NCI-H345 (cell line): Measurements from ENCODE around the gene KDM5C.

Experiments used
- DNase-seq: peaks from one replicate; lab custom pipeline; 2025; lab: John Stamatoyannopoulos, UW

The KDM5C gene

GRCh38 chrX:53224860-53225797 is at the start of gene KDM5C:
Gene KDM5C, minus strand, starts transcription at chrX:53225207. Its CDS starts 318 bp downstream, at chrX:53224889.
- DNase-seq, result peak; percentile 90

DNA sequence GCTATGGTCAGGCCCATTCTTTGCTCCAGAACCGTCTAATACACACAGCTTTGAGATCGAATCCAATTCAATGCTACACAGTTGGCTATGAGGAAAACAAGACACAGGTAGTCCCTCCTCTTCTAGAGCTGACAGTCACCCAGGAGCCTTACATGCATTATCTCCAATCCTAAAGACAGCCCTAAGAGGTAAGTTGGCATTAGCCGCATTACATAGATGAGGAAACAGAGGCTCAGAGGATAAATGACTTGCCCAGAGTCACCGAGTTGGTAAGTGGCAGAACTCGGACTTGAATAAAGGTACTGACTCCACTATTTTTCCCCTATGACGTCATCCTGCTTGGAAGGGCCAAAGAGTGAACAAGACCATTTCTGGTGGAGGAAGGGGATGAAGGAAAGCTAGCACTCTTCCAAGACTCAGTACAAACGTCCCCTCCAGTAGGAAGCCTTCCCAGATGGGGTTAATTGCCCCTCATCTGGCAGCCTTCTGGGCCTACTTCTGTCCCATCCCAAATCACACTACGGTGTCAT is 47.9 kb upstream of the KDM5C start:
- no peak for DNase-seq

DNA sequence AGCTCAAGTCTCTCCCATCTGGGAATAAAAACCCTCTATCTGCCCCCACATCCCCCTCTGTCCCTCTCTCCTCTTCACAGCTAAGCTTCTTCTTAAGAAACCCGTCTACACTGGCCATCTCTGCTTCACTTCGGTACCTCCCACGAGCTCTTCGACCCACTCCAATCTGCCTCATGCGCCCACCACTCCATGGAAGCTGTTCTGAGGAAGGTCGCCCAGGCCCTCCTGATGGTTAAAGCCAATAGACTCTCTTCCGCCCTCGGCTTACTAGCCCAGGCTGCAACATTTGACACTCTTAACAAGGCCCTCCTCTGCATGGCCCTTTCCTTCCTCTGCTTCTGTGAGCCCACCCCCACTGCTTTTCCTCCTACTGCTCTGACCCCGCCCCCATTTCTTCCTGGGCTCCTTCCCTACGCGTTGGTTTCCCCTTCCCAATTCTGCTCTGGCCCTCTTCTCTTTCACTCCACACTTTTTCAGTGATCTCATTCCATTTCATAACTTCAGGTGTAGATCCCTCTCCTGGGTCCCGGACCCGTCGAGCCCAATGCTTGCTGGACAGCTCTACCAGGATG is 44.6 kb upstream of the KDM5C start:
- DNase-seq, result no peak

GRCh38 chrX:53268173-53268572 is 43.2 kb upstream of the KDM5C start:
- DNase-seq, result no peak

DNA sequence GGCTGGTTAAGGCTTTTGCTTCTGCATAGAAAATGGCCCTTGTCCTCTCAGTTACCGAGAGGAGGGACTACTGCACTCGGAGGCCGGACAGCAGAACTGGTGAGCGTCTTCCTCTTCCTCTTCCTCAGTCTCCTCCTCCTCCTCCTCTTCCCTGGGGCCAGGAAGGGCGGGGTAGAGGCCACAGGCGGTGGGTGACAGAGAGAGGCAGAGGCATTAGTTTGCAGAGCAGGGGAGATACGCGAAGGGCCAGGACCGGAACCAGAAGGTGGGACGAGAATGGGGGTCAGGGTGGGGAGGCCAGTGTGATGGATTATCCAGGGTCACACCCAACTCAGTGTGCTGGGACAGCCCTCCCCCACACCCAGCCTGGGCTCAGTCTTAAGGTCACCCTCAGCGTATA is 41.9 kb upstream of the KDM5C start:
- no peak for DNase-seq

- no peak for DNase-seq
Measured at GRCh38 chrX:53265771-53266574, 41.0 kb upstream of the KDM5C start.

DNA sequence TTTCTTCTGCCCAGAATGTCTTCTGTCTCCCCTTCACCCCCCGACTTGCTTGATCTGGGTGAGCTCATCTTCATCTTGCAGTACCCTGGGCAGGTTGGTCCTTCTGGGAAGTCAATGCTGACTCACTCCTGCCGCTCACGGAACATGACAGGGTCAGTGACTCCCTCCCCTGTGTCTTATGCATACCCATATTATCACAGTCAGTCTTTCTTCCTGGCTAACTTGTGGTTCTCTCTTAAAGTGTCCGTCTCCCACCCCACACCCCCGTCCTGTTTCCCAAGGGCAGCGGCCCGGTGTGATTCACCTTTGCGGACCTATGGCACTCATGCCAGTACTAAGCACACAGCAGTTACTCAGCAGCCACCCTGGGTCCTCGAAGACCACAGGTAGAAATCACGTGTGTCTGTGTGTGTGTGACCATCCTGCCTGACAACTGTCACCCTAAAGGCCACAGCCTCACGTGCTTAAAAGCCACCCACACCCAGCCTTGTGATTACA is 38.6 kb upstream of the KDM5C start:
- DNase-seq, result no peak

GRCh38 chrX:53262918-53263394 is 37.9 kb upstream of the KDM5C start:
- no peak for DNase-seq

- no peak for DNase-seq
Measured at GRCh38 chrX:53262189-53262917, 37.3 kb upstream of the KDM5C start.

- no peak for DNase-seq
Measured at GRCh38 chrX:53261355-53261972, 36.5 kb upstream of the KDM5C start.

DNA sequence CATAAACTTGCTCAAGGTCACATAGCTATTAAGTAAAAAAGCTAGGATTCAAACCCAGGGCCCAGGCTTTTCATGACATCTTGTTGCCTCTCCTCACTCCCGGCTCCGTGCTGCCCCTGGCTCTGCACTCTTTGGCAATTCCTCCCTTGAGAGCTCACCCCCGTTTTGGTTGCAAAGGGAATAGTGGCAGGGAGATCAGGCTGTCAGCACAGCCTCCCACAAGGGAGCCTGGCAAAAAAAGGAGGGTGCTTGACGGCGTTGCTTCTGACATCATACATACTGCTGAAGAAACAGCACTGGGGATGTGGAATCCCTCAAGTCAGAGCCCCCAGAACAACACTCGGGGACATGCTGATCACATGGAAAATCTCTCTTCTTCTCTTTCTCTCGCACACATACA is 35.8 kb upstream of the KDM5C start:
- DNase-seq, result no peak

GRCh38 chrX:53257670-53258423 is 32.8 kb upstream of the KDM5C start:
- DNase-seq, result no peak

GRCh38 chrX:53257166-53257565 is 32.2 kb upstream of the KDM5C start:
- no peak for DNase-seq

DNA sequence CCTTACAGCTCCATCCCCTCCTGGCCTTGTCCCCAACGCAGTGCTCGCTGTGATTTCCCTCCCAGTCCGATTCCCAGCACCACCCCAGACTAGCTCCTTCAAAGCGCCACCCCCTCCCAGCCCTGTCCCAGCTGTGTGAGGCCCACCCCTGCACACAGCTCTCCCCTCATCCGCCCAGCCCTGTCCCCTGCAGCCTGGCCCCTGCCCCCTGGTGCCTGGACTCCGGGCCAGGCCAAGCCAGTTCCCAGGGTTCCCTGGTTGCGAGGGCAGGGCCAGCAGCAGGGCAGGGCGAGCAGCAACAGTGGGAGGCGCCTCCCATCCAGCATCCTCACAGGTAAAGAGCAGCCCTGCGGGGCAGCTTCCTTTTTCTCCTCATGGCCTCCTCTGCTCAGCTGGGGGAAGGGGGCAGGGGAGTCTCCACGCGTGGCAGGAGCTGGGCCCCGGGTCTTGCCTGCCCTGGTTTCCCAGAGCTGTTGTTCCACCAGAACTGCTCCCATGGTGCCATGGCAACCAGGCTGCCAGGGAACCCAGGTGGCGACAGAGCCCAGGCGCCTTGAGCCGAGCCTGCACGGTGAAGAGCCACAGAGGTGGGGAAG is 31.5 kb upstream of the KDM5C start:
- no peak for DNase-seq

GRCh38 chrX:53255738-53256191 is 30.8 kb upstream of the KDM5C start:
- no peak for DNase-seq

DNA sequence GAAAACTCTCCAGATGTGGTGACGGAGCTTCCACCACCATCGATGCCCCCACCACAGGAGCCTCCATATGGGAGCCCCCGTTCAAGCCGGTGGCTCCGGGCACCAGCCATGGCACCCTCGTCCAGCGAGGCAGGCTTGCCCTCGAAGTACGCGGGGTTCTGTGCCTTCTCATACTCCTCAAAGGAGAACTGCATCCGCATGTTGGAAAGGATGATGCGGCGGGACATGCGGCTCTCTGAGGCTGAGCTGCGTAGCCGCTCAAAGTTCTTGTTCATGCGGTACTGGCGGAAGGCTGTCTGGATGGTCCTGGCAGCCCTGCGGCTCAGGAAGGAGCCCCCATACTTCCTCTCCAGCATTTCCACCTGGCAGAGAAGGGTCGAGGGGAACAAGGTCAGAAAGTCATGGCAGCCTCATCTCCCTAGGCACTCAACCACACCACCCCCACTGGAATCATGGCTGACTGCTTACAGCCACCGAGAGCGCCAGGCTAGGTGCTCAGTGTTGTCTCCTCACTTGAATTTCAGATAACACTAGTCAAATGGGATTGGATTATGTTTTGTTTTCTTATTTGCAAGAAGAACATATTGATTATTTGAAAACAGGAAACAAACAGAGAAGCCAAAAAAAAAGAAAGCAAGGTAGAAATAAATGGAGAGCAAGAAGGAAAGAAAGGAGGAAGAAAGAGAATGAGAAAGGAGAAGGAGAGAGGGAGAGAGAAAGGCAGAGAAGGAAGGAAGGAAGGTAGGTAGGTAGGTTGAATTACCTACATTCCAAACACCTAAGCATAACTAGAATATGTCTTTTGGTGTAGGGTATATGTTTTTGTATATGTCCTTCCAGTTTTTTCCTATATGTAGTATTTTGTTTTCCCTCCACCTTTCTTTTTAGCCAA is 29.8 kb upstream of the KDM5C start:
- DNase-seq, result no peak

DNA sequence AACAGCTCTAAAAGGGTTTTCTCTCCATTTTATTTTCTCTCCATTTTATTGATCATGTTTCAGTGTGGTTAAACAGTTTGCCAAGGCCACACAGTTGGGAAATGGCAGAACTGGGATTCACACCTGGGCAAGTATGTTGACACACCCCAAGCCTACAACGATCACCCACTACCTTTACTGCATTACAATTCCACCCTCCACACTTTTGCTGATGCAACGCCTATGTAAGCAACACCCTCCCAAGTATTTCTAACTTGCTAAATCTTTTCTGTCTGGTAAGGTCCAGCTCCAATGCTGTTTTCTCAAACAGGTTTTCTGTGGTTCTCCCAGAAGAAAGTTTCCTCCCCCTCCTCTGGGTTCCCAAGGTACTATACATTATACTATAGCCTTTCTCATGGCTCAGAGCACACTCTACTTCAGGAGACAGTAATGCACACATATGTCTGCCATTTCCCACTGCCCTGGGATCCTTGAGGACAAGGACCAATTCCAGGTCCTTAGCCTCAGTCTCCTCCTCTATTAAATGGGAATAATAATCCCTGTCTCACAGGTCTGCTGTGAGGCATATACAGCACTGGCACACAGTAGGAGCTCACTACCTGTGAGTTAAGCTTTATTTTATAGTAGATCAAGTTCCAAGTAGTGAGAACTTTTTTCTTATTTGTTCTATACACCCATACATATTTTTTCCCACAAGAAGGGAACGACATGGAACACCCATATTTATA is 28.4 kb upstream of the KDM5C start:
- DNase-seq, result no peak

DNA sequence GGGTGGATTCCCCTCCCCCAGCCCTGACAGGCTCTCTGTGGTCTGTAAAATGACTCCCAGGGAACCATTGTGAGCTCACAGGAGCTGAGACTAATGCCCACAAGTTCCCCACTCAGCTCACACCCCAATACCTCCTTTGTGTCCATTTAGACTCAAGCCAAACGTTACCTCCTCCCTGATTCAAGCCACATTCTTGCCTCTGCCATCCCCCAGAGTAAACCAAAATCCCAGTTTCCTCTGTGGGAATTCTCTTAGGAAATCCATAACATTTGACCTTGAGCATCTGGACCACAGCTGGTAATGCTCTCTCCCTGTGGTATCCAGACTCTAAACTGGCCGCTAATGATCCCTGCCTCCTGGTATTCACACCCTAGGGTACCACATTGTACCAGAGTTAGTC is 26.3 kb upstream of the KDM5C start:
- no peak for DNase-seq
